WTC11 (cell line): Measurements from ENCODE around the gene TET1. TPM values are rescaled to one million over a fixed set of nuclear protein-coding genes. Genes with fewer than 3 reads are reported as not detected.
"Not testable (repeated sequence)": the region's sequence is repeated elsewhere in the genome, so short reads cannot be mapped to it uniquely, and the experiment has no call there.

Source experiments
- ATAC-seq: fragments of 200-7000 bp; cut with Tn5 transposase; 2 replicates; pipeline ENCODE4 v1.10.0; 2021; ENCODE audit warnings: mild to moderate bottlenecking, moderate library complexity
- CTCF ChIA-PET: fragments of 300-600 bp; sonication (Branson Sonifier 250); formaldehyde crosslinking; loops from one replicate; lab custom pipeline; 2021; ENCODE audit warnings: antibody characterized with exemption; lab: Charles Lee
- POLR2A ChIA-PET: fragments of 350-600 bp; sonication (Branson Sonifier 250); formaldehyde crosslinking; loops from one replicate; lab custom pipeline; 2021; ENCODE audit warnings: antibody characterized with exemption; lab: Charles Lee
- DNase-seq: peaks from one replicate; pipeline ENCODE4 v3.0.0; 2021; ENCODE audit warnings: low spot score
- H3K27ac Mint-ChIP-seq: 2 replicates; pipeline ENCODE4 v1.8.0; 2021; ENCODE audit warnings: mixed read lengths
- H3K27me3 Mint-ChIP-seq: 2 replicates; pipeline ENCODE4 v1.8.0; 2021; ENCODE audit warnings: low read depth, mild to moderate bottlenecking, moderate library complexity, mixed read lengths
- H3K36me3 Mint-ChIP-seq: 2 replicates; pipeline ENCODE4 v1.8.0; 2021; ENCODE audit warnings: mixed read lengths
- H3K4me1 Mint-ChIP-seq: 2 replicates; pipeline ENCODE4 v1.8.0; 2022; ENCODE audit warnings: mixed read lengths
- H3K4me3 Mint-ChIP-seq: 2 replicates; pipeline ENCODE4 v1.8.0; 2021; ENCODE audit warnings: mild to moderate bottlenecking, moderate library complexity, mixed read lengths
- H3K9me3 Mint-ChIP-seq: 2 replicates; pipeline ENCODE4 v1.8.0; 2021; ENCODE audit warnings: mixed read lengths
- ATF3 ChIP-seq: sonication (generic); formaldehyde crosslinking; conservative IDR thresholded peaks from 2 replicates; pipeline ENCODE4 v1.8.1; 2022; ENCODE audit warnings: mild to moderate bottlenecking, missing genetic modification reagents
- CBFB ChIP-seq: sonication (generic); formaldehyde crosslinking; IDR thresholded peaks from 2 replicates; pipeline ENCODE4 v1.8.1; 2022; ENCODE audit warnings: mild to moderate bottlenecking, low read depth, missing genetic modification reagents
- CREM ChIP-seq: sonication (generic); formaldehyde crosslinking; IDR thresholded peaks from 2 replicates; pipeline ENCODE4 v1.8.1; 2022; ENCODE audit warnings: mild to moderate bottlenecking, missing genetic modification reagents, moderate library complexity
- ETV6 ChIP-seq: sonication (generic); formaldehyde crosslinking; IDR thresholded peaks from 2 replicates; pipeline ENCODE4 v1.8.1; 2022; ENCODE audit warnings: mild to moderate bottlenecking, missing genetic modification reagents
- GRHL2 ChIP-seq: fragments of 250-450 bp; sonication (Bioruptor Pico); IDR thresholded peaks from 2 replicates; pipeline ENCODE4 v1.8.0; 2022; ENCODE audit warnings: mild to moderate bottlenecking, moderate library complexity; ENCODE audit not compliant: insufficient replicate concordance, severe bottlenecking
- GTF2I ChIP-seq: fragments of 250-450 bp; sonication (Bioruptor Pico); conservative IDR thresholded peaks from 2 replicates; pipeline ENCODE4 v1.4.0; 2021; ENCODE audit warnings: mild to moderate bottlenecking
- KAT7 ChIP-seq: sonication (generic); formaldehyde crosslinking; IDR thresholded peaks from 2 replicates; pipeline ENCODE4 v1.8.1; 2023; ENCODE audit warnings: missing genetic modification reagents, mild to moderate bottlenecking, borderline replicate concordance
- NFYB ChIP-seq: sonication (generic); formaldehyde crosslinking; conservative IDR thresholded peaks from 2 replicates; pipeline ENCODE4 v1.8.0; 2022; ENCODE audit warnings: low read depth, missing genetic modification reagents
- NR3C1 ChIP-seq: sonication (generic); formaldehyde crosslinking; conservative IDR thresholded peaks from 2 replicates; pipeline ENCODE4 v1.8.1; 2023; ENCODE audit warnings: low read depth, mild to moderate bottlenecking, missing genetic modification reagents
- SMAD3 ChIP-seq: sonication (generic); formaldehyde crosslinking; IDR thresholded peaks from 2 replicates; pipeline ENCODE4 v1.8.0; 2022; ENCODE audit warnings: missing genetic modification reagents, mild to moderate bottlenecking, borderline replicate concordance
- STAT6 ChIP-seq: sonication (generic); formaldehyde crosslinking; conservative IDR thresholded peaks from 2 replicates; pipeline ENCODE4 v1.8.1; 2023; ENCODE audit warnings: mild to moderate bottlenecking, low read depth, missing genetic modification reagents, moderate library complexity
- TCF7 ChIP-seq: sonication (generic); formaldehyde crosslinking; IDR thresholded peaks from 2 replicates; pipeline ENCODE4 v1.8.0; 2022; ENCODE audit warnings: mild to moderate bottlenecking, low read depth, missing genetic modification reagents, moderate library complexity
- TEAD1 ChIP-seq: sonication (generic); formaldehyde crosslinking; IDR thresholded peaks from 2 replicates; pipeline ENCODE4 v1.8.0; 2022; ENCODE audit warnings: mild to moderate bottlenecking, missing genetic modification reagents
- USF2 ChIP-seq: sonication (generic); formaldehyde crosslinking; IDR thresholded peaks from 2 replicates; pipeline ENCODE4 v1.8.1; 2023; ENCODE audit warnings: mild to moderate bottlenecking, missing genetic modification reagents, moderate library complexity
- ZNF219 ChIP-seq: sonication (generic); formaldehyde crosslinking; IDR thresholded peaks from 2 replicates; pipeline ENCODE4 v1.8.0; 2023; ENCODE audit warnings: missing genetic modification reagents, mild to moderate bottlenecking, borderline replicate concordance
- ZNF425 ChIP-seq: fragments of 250-450 bp; sonication (Bioruptor Pico); conservative IDR thresholded peaks from 2 replicates; pipeline ENCODE4 v1.9.0; 2021; ENCODE audit warnings: mild to moderate bottlenecking
- total RNA-seq: library from RNA; stranded (reverse); gene quantifications from 3 replicates; pipeline ENCODE4 v1.2.3, GENCODE V29; 2021
- TF ChIP-seq, protein P1 (sequence below): sonication (generic); formaldehyde crosslinking; IDR thresholded peaks from 2 replicates; pipeline ENCODE4 v1.8.1; 2023; ENCODE audit warnings: mild to moderate bottlenecking, missing genetic modification reagents, borderline replicate concordance
- TF ChIP-seq, protein P2 (sequence below): fragments of 200-600 bp; IDR thresholded peaks from 2 replicates; pipeline ENCODE4 v1.8.0; 2022; ENCODE audit warnings: antibody characterized with exemption

The TET1 gene
- total RNA-seq, 1 experiment from 2014 or later: 71.4 TPM

DNA sequence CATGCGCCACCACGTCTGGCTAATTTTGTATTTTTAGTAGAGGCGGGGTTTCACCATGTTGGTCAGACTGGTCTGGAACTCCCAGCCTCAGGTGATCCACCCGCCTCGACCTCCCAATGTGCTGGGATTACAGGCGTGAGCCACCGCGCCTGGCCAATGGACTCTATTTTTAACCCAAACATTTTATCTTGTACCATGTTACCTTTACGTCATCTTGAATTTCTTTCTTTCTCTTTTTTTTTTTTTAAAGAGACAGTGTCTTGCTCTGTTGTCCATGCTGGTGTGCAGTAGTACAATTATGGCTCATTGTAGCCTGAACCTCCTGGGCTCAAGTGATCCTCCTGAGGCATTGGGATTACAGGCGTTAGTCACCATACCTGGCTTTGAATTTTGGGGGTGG, 57.6 kb downstream of the TET1 start:
- CTCF ChIA-PET, ATAC-seq, POLR2A ChIA-PET, H3K4me3 Mint-ChIP-seq, DNase-seq, H3K27me3 Mint-ChIP-seq, H3K9me3 Mint-ChIP-seq: not testable (repeated sequence)
- Mint-ChIP-seq H3K36me3 (peaks cover 25% of the 10 kb centered on the region), H3K4me1 (peaks cover 10% of the 10 kb centered on the region), H3K27ac (peak overlapping the region; percentile 72; the same call in 1 of the 2 replicates)

DNA sequence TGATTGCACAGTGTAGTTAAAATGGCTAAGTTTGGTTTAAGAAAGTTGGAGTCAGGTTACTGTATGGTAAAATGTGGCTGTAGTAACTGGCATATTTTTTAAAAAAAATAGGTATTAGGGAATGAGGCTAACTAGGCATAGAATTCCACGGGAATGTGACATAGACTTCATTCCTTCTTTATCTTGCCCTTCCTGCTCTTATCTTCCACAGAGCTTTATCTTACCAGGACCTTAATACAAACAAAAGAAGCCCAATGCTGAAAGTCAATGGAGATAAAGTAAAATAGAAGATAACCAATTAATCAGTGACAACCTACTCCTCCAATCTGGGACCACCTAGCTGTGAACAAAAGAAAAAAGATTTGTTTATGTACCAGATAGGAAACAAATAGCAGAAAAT, 58.1 kb downstream of the TET1 start:
- Mint-ChIP-seq H3K9me3 (no peaks in the 10 kb centered on the region), H3K27me3 (no peaks in the 10 kb centered on the region), H3K4me3 (no peak overlapping the region), H3K4me1 (peaks cover 10% of the 10 kb centered on the region), H3K27ac (peak overlapping the region; percentile 72; the same call in 1 of the 2 replicates), H3K36me3 (peaks cover 24% of the 10 kb centered on the region)
- ATAC-seq (no peak), DNase-seq (no peak)
- ChIA-PET CTCF (no interaction called here), POLR2A (no interaction called here)
- TF ChIP-seq GTF2I (no peak), ETV6 (CRISPR knock-in tag) (no peak), CREM (no peak), USF2 (no peak), ZNF425 (CRISPR knock-in tag) (no peak), CBFB (CRISPR knock-in tag) (no peak), ZNF219 (CRISPR knock-in tag) (no peak), STAT6 (CRISPR knock-in tag) (no peak), KAT7 (no peak), GRHL2 (CRISPR knock-in tag) (no peak), TCF7 (CRISPR knock-in tag) (no peak), SMAD3 (CRISPR knock-in tag) (no peak), NFYB (CRISPR knock-in tag) (no peak), NR3C1 (CRISPR knock-in tag) (no peak), ATF3 (CRISPR knock-in tag) (no peak), TEAD1 (CRISPR knock-in tag) (no peak)
- TF ChIP-seq, protein P1, sequence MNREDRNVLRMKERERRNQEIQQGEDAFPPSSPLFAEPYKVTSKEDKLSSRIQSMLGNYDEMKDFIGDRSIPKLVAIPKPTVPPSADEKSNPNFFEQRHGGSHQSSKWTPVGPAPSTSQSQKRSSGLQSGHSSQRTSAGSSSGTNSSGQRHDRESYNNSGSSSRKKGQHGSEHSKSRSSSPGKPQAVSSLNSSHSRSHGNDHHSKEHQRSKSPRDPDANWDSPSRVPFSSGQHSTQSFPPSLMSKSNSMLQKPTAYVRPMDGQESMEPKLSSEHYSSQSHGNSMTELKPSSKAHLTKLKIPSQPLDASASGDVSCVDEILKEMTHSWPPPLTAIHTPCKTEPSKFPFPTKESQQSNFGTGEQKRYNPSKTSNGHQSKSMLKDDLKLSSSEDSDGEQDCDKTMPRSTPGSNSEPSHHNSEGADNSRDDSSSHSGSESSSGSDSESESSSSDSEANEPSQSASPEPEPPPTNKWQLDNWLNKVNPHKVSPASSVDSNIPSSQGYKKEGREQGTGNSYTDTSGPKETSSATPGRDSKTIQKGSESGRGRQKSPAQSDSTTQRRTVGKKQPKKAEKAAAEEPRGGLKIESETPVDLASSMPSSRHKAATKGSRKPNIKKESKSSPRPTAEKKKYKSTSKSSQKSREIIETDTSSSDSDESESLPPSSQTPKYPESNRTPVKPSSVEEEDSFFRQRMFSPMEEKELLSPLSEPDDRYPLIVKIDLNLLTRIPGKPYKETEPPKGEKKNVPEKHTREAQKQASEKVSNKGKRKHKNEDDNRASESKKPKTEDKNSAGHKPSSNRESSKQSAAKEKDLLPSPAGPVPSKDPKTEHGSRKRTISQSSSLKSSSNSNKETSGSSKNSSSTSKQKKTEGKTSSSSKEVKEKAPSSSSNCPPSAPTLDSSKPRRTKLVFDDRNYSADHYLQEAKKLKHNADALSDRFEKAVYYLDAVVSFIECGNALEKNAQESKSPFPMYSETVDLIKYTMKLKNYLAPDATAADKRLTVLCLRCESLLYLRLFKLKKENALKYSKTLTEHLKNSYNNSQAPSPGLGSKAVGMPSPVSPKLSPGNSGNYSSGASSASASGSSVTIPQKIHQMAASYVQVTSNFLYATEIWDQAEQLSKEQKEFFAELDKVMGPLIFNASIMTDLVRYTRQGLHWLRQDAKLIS (CRISPR knock-in tag): no peak
- TF ChIP-seq, protein P2, sequence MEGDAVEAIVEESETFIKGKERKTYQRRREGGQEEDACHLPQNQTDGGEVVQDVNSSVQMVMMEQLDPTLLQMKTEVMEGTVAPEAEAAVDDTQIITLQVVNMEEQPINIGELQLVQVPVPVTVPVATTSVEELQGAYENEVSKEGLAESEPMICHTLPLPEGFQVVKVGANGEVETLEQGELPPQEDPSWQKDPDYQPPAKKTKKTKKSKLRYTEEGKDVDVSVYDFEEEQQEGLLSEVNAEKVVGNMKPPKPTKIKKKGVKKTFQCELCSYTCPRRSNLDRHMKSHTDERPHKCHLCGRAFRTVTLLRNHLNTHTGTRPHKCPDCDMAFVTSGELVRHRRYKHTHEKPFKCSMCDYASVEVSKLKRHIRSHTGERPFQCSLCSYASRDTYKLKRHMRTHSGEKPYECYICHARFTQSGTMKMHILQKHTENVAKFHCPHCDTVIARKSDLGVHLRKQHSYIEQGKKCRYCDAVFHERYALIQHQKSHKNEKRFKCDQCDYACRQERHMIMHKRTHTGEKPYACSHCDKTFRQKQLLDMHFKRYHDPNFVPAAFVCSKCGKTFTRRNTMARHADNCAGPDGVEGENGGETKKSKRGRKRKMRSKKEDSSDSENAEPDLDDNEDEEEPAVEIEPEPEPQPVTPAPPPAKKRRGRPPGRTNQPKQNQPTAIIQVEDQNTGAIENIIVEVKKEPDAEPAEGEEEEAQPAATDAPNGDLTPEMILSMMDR: no peak
